ENCODE measurements around the gene PADI3. TPM values are rescaled to one million over a fixed set of nuclear protein-coding genes. Genes with fewer than 3 reads are reported as not detected.

Gene PADI3
- total and polyA plus RNA-seq, 2 of the 8 experiments (the other 6 are each of a cell fraction or from before 2014, with no cell fraction given), result 0.37 to 0.94 TPM

- H3K4me3 ChIP-seq (ENCODE audit: extremely low read depth in 1 of 4, insufficient read depth in 2 of 4, low read depth in 3 of 4, low read length in 4 of 4), result no peak overlapping the region
- H3K23me2 ChIP-seq (ENCODE audit: low read depth, low read length), result no peaks in the 10 kb centered on the region
- no peak overlapping the region for H2AFZ ChIP-seq (ENCODE audit: low read length)
- no peak overlapping the region; the same call in 1 of the 2 replicates for H3K18ac ChIP-seq (ENCODE audit: extremely low read depth, low read length)
- no peaks in the 10 kb centered on the region for H3K9me3 ChIP-seq (ENCODE audit: insufficient read depth in 2 of 2, low read depth in 1 of 2, low read length in 1 of 2)
- no peaks in the 10 kb centered on the region for H3K79me2 ChIP-seq (ENCODE audit: control insufficient read depth in 1 of 2, insufficient read depth in 2 of 2, low read length in 2 of 2)
- no peak overlapping the region for H3K27ac ChIP-seq (ENCODE audit: low read depth, low read length)
- no peak overlapping the region; the same call in 1 of the 2 replicates for H2AK5ac ChIP-seq (ENCODE audit: low read depth, low read length)
- peak overlapping the region; percentile 83; the same call in 1 of the 2 replicates for H2BK5ac ChIP-seq (ENCODE audit: low read depth, low read length)
- no peak overlapping the region for H2BK120ac ChIP-seq (replicated peaks; ENCODE audit: low read depth, low read length)
- H2BK12ac ChIP-seq (ENCODE audit: low read depth, low read length), result peak overlapping the region; percentile 80; the same call in 1 of the 2 replicates
- no peaks in the 10 kb centered on the region for H4K20me1 ChIP-seq (replicated peaks in 1 of 2; ENCODE audit: control insufficient read depth in 1 of 2, insufficient read depth in 2 of 2, low read length in 2 of 2)
- no peaks in the 10 kb centered on the region for H3K27me3 ChIP-seq (replicated peaks in 1 of 4; ENCODE audit: control insufficient read depth in 3 of 4, extremely low read depth in 1 of 4, insufficient read depth in 3 of 4, low read length in 3 of 4)
- DNase-seq (ENCODE audit: low read depth in 1 of 2, low spot score in 2 of 2) (no peak), FAIRE-seq (no peak)
- no peaks in the 10 kb centered on the region for H3K36me3 ChIP-seq (ENCODE audit: control insufficient read depth in 2 of 4, insufficient read depth in 4 of 4, low read length in 3 of 4)
- peak overlapping the region; percentile 60 for H3K4ac ChIP-seq (replicated peaks; ENCODE audit: insufficient read length, low read depth, low read length)
- no peak overlapping the region for H3K14ac ChIP-seq (ENCODE audit: insufficient read length)
- H3K23ac ChIP-seq (ENCODE audit: insufficient read length), result no peak overlapping the region
- no peak overlapping the region; the same call in 1 of the 2 replicates for H4K8ac ChIP-seq (ENCODE audit: extremely low read depth, insufficient read depth, low read length)
- no peak overlapping the region for H3K4me2 ChIP-seq (ENCODE audit: insufficient read depth in 1 of 2, low read depth in 2 of 2, low read length in 2 of 2)
- no peak overlapping the region for H3K56ac ChIP-seq (replicated peaks; ENCODE audit: insufficient read length, low read depth, low read length)
- H2BK15ac ChIP-seq (ENCODE audit: low read length), result peak overlapping the region; percentile 72; the same call in 1 of the 2 replicates
- no peak overlapping the region for H4K91ac ChIP-seq (replicated peaks; ENCODE audit: insufficient read length, low read length)
- no peak overlapping the region for H3K9ac ChIP-seq (replicated peaks in 1 of 4; ENCODE audit: extremely low read depth in 1 of 4, low read depth in 3 of 4, low read length in 3 of 4)
- peaks cover 3 to 23% (median 12%) of the 10 kb centered on the region in 4 experiments for H3K4me1 ChIP-seq (replicated peaks in 1 of 4; ENCODE audit: control insufficient read depth in 3 of 4, insufficient read depth in 4 of 4, low read length in 3 of 4)
- H4K5ac ChIP-seq (ENCODE audit: insufficient read length, low read depth, low read length), result no peak overlapping the region
- ChIA-PET CTCF (ENCODE audit: partially characterized antibody) (interaction anchor here (0.8 kb wide), 1 partner anchor 36 kb away, joined by 3 read pairs; no protein-coding TSS in a partner anchor), POLR2A (ENCODE audit: partially characterized antibody) (no interaction called here)
- WGBS, 2 experiments (ENCODE audit: extremely low coverage in 1 of 2, insufficient coverage in 1 of 2, insufficient read length in 1 of 2, insufficient replicate concordance in 2 of 2, low coverage in 1 of 2, low lambda C conversion rate in 2 of 2, missing lambda C conversion rate in 1 of 2), result 76% methylated on average over 7 of the region's 7 CpGs; no CpG with 5 or more reads in 1 of the 2 experiments
- no peaks in the 10 kb centered on the region for H3K79me1 ChIP-seq (ENCODE audit: low read depth, low read length)
- peak overlapping the region; percentile 38; the same call in 1 of the 2 replicates for H2BK20ac ChIP-seq (ENCODE audit: low read length)
- TF ChIP-seq RFX5 (IDR thresholded peaks at IDR 0.05; ENCODE audit: borderline replicate concordance, low read depth, low read length) (no peak), KDM1A (IDR thresholded peaks at IDR 0.05; ENCODE audit: borderline replicate concordance, low read length) (peak; percentile 87; the same call in 1 of the 2 replicates), E2F6 (IDR thresholded peaks at IDR 0.05) (no peak), BCL11A (IDR thresholded peaks at IDR 0.05; ENCODE audit: low read depth in 2 of 2, low read length in 2 of 2) (no peak), TBP (IDR thresholded peaks at IDR 0.05; ENCODE audit: low read depth, low read length) (no peak)
These were observed 61.3 kb downstream of the PADI3 start for GRCh38 chr1:17310068-17310640.

All from H1 (cell line).